Liver (tissue), 9 donors: ENCODE measurements around the gene SNX33. TPM values are rescaled to one million over a fixed set of nuclear protein-coding genes. Genes with fewer than 3 reads are reported as not detected.
"Not testable (repeated sequence)": the region's sequence is repeated elsewhere in the genome, so short reads cannot be mapped to it uniquely, and the experiment has no call there.

Source experiments
- DNase-seq: peaks from one replicate; pipeline ENCODE4 v3.0.0-alpha.2; 2017; ENCODE audit warnings: low spot score
- H3K27ac ChIP-seq, 2 donors: one replicate each; pipeline ENCODE4 v1.7.0; 2013; ENCODE audit warnings: inconsistent platforms in 2 of 2, low read length in 2 of 2, control low read depth in 1 of 2, low read depth in 1 of 2, mild to moderate bottlenecking in 1 of 2
- H3K27me3 ChIP-seq, 4 donors: one replicate each; pipeline versions ENCODE4 v1.6.1 to v1.7.0; 2013; ENCODE audit warnings: low read length in 3 of 4, inconsistent platforms in 1 of 4, mild to moderate bottlenecking in 1 of 4, moderate library complexity in 1 of 4; ENCODE audit not compliant: control insufficient read depth in 4 of 4, insufficient read depth in 4 of 4
- H3K36me3 ChIP-seq, 4 donors: one replicate each; pipeline versions ENCODE4 v1.6.1 to v1.7.0; 2013; ENCODE audit warnings: low read length in 3 of 4, mild to moderate bottlenecking in 3 of 4, low read depth in 1 of 4, moderate library complexity in 1 of 4; ENCODE audit not compliant: control insufficient read depth in 4 of 4, insufficient read depth in 3 of 4
- H3K4me1 ChIP-seq, 4 donors: one replicate each; pipeline versions ENCODE4 v1.6.1 to v1.7.0; 2013; ENCODE audit warnings: low read length in 3 of 4, mild to moderate bottlenecking in 3 of 4, moderate library complexity in 1 of 4; ENCODE audit not compliant: control insufficient read depth in 4 of 4, insufficient read depth in 4 of 4
- H3K4me3 ChIP-seq, 3 donors: one replicate each; pipeline versions ENCODE4 v1.6.1 to v1.7.0; 2013; ENCODE audit warnings: low read length in 3 of 3, control low read depth in 1 of 3, low read depth in 1 of 3, mild to moderate bottlenecking in 1 of 3
- H3K9ac ChIP-seq, 2 donors: one replicate each; pipeline ENCODE4 v1.7.0; 2013; ENCODE audit warnings: low read length in 2 of 2, mild to moderate bottlenecking in 2 of 2, moderate library complexity in 2 of 2, control low read depth in 1 of 2, low read depth in 1 of 2
- H3K9me3 ChIP-seq, 4 donors: one replicate each; pipeline versions ENCODE4 v1.6.1 to v1.7.0; 2013; ENCODE audit warnings: low read length in 3 of 4; ENCODE audit not compliant: control insufficient read depth in 4 of 4
- ATF3 ChIP-seq: IDR thresholded peaks from 2 replicates; pipeline ENCODE4 v1.6.1; 2016; ENCODE audit warnings: antibody characterized with exemption
- CTCF ChIP-seq: fragments of 150-350 bp; IDR thresholded peaks from 2 replicates; pipeline ENCODE4 v1.5.1; 2017; ENCODE audit warnings: improper control_type of control experiment, low read depth, low read length; ENCODE audit not compliant: missing input control
- EGR1 ChIP-seq, 2 donors: IDR thresholded peaks; 2 replicates each; pipeline ENCODE4 v1.6.1; 2016 to 2018; ENCODE audit warnings: antibody characterized with exemption in 2 of 2, low read depth in 2 of 2
- FOXA2 ChIP-seq: IDR thresholded peaks from 2 replicates; pipeline ENCODE4 v1.6.1; 2016; ENCODE audit warnings: antibody characterized with exemption
- MAX ChIP-seq: IDR thresholded peaks from 2 replicates; pipeline ENCODE4 v1.6.1; 2016; ENCODE audit warnings: antibody characterized with exemption
- RAD21 ChIP-seq, 2 donors: IDR thresholded peaks; 2 replicates each; pipeline ENCODE4 v1.6.1; 2016; ENCODE audit warnings: antibody characterized with exemption in 2 of 2, mild to moderate bottlenecking in 2 of 2
- TAF1 ChIP-seq: conservative IDR thresholded peaks from 2 replicates; pipeline ENCODE4 v1.6.1; 2016; ENCODE audit warnings: antibody characterized with exemption, mild to moderate bottlenecking
- YY1 ChIP-seq: IDR thresholded peaks from 2 replicates; pipeline ENCODE4 v1.6.1; 2016; ENCODE audit warnings: antibody characterized with exemption, mild to moderate bottlenecking
- ZBTB33 ChIP-seq: IDR thresholded peaks from 2 replicates; pipeline ENCODE4 v1.6.1; 2016; ENCODE audit warnings: antibody characterized with exemption
- WGBS: extraction: QIAGEN DNeasy Blood & Tissue Kit; methylation state at CpG from one replicate; pipeline ENCODE4 v1.1.7; 2013; 5-methylcytosine and 5-hydroxymethylcytosine counted together
- polyA plus RNA-seq, 2 donors: library from polyadenylated mRNA; stranded (reverse) in 1 of 2; unstranded in 1 of 2; fragments of 200-250 nt in 1 of 2; fragments of >200 nt in 1 of 2; fragmentation: Nextera tagmentation in 1 of 2; extraction: Ambion mirVana in 1 of 2; gene quantifications; one replicate each; pipeline versions ENCODE4 v1.2.1 to v1.2.3, GENCODE V29; 2013 to 2015
- total RNA-seq, 2 donors: library from RNA; depleted of rRNA; stranded (reverse); fragments of >200 nt; gene quantifications; one replicate each; pipeline ENCODE4 v1.2.3, GENCODE V29; 2014
- donor health status: healthy.
- donor health status: healthy.
- donor health status: healthy.
- donor health status: healthy.
- donor health status: healthy.

Gene SNX33
- total and polyA plus RNA-seq, 4 donors = 7.1 to 10.8 (median 9.1) TPM

- no peak overlapping the region for H3K4me3 ChIP-seq
- 87% methylated on average over 12 of the region's 12 CpGs for WGBS
- H3K4me1 ChIP-seq = peaks cover 5 to 12% (median 8%) of the 10 kb centered on the region in 4 donors
- no peak for DNase-seq
- H3K9me3 ChIP-seq = no peaks in the 10 kb centered on the region
- TF ChIP-seq ATF3 = no peak
- no peak overlapping the region for H3K9ac ChIP-seq
- H3K36me3 ChIP-seq = no peaks in the 10 kb centered on the region
- H3K27me3 ChIP-seq = no peaks in the 10 kb centered on the region
- H3K27ac ChIP-seq = no peak overlapping the region
These were observed 37.5 kb downstream of the SNX33 start for GRCh38 chr15:75685195-75685594.

GRCh38 chr15:75686212-75686642 is 38.5 kb downstream of the SNX33 start:
- H3K9me3 ChIP-seq, H3K36me3 ChIP-seq, H3K27me3 ChIP-seq, H3K9ac ChIP-seq, H3K4me3 ChIP-seq, H3K27ac ChIP-seq: not testable (repeated sequence)
- TF ChIP-seq RAD21 (IDR thresholded peaks at IDR 0.05) (peak; percentile 77 to 85), CTCF (peak; percentile 62)
- H3K4me1 ChIP-seq = peaks cover 4 to 12% (median 8%) of the 10 kb centered on the region in 4 donors
- DNase-seq = peak; percentile 85
- 34% methylated on average over 14 of the region's 14 CpGs for WGBS

- no peak for DNase-seq
- no peaks in the 10 kb centered on the region for H3K9me3 ChIP-seq
- 94% methylated on average over 44 of the region's 44 CpGs for WGBS
- H3K27ac ChIP-seq = no peak overlapping the region
- no peaks in the 10 kb centered on the region for H3K27me3 ChIP-seq
- no peak overlapping the region for H3K4me3 ChIP-seq
- no peak overlapping the region for H3K9ac ChIP-seq
- H3K36me3 ChIP-seq = no peaks in the 10 kb centered on the region
- TF ChIP-seq ZBTB33 = no peak
- TF ChIP-seq EGR1 (IDR thresholded peaks at IDR 0.05; ENCODE audit: low read depth in 2 of 2) = no peak
- TF ChIP-seq MAX = no peak
- peaks cover 1 to 6% (median 4%) of the 10 kb centered on the region in 4 donors for H3K4me1 ChIP-seq
These were observed 40.0 kb downstream of the SNX33 start for GRCh38 chr15:75687486-75688277.

- no peak overlapping the region for H3K27ac ChIP-seq
- WGBS = 91% methylated on average over 7 of the region's 7 CpGs
- H3K9ac ChIP-seq = no peak overlapping the region
- H3K9me3 ChIP-seq = no peaks in the 10 kb centered on the region
- H3K27me3 ChIP-seq = no peaks in the 10 kb centered on the region
- H3K36me3 ChIP-seq = no peaks in the 10 kb centered on the region
- no peak overlapping the region for H3K4me3 ChIP-seq
- H3K4me1 ChIP-seq = peaks cover 1 to 4% (median 3%) of the 10 kb centered on the region in 4 donors
- no peak for DNase-seq
- TF ChIP-seq FOXA2 (no peak), TAF1 (no peak), YY1 (no peak), RAD21 (IDR thresholded peaks at IDR 0.05) (no peak)
These were observed 40.5 kb downstream of the SNX33 start for GRCh38 chr15:75688278-75688557.
